Bone marrow (tissue), 2 donors: ENCODE data around the gene HNRNPC.

ENCODE experiments used
- DNase-seq, 2 donors: peaks; one replicate each; lab custom pipeline; 2025; lab: John Stamatoyannopoulos, UW

The HNRNPC gene

DNA sequence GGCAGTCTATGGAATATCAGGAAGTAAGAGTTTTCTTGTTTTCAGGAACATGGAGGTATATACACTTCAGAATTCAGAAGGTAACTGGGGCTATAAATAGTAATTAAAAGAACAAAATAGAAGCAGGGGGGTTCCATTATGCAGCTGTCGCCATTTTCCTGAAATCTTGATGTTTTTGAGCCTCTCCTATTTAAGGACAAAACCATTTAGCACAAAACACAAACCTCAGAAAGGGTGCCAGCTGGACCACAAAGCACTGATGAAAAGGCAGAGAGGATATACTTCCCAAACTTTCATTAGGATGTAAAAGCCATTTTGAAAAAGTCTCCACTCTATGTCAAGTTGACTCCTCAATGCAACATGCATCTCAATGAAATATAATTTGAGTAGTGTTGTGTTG, 59.2 kb downstream of the HNRNPC start:
- DNase-seq, result no peak

GRCh38 chr14:21209185-21209584, 60.1 kb downstream of the HNRNPC start:
- no peak for DNase-seq

- no peak for DNase-seq
These were observed 60.7 kb downstream of the HNRNPC start for GRCh38 chr14:21208554-21208953.

DNA sequence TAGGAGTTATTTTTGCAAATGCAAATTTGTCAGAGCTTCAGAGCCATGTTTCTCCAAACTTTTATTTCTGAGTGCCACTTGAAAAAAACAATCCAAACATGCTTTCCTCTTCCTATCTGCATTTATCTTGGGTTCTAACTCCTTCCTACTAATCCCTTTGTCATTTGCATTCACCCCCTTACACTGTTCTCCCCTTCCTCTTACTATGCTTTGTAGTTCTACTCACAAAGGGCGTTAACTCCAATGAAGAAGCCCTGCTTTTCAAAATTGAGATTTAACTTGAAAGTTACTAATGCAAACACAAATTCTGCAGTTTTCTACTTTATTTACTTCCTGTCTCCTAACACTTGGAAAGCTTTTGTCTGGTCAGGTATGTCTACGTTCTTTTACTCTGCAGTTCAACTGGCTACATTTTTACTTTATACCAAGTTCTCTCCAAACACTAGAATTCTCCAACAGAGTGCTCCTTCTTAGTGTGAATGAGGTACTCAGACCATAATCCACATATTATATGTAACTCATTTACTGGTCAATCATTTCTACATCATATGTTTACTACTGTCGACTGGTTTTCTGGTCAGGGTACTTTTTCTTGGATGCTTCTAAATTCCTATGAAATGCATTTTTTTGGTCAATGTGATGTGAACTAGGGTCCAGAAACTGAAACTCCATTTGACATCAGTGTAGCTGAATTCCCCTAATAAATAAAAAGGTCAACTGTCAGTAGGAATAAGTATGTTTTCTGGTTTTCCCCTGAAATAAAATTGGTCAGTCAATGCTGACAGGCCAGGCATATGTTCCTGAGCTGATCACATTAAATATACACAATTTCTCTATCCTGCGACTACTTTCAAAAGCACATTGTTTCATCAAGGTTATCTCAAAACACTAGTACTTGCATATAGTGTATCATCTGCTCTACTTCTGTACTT, 62.2 kb downstream of the HNRNPC start:
- DNase-seq, result no peak

DNA sequence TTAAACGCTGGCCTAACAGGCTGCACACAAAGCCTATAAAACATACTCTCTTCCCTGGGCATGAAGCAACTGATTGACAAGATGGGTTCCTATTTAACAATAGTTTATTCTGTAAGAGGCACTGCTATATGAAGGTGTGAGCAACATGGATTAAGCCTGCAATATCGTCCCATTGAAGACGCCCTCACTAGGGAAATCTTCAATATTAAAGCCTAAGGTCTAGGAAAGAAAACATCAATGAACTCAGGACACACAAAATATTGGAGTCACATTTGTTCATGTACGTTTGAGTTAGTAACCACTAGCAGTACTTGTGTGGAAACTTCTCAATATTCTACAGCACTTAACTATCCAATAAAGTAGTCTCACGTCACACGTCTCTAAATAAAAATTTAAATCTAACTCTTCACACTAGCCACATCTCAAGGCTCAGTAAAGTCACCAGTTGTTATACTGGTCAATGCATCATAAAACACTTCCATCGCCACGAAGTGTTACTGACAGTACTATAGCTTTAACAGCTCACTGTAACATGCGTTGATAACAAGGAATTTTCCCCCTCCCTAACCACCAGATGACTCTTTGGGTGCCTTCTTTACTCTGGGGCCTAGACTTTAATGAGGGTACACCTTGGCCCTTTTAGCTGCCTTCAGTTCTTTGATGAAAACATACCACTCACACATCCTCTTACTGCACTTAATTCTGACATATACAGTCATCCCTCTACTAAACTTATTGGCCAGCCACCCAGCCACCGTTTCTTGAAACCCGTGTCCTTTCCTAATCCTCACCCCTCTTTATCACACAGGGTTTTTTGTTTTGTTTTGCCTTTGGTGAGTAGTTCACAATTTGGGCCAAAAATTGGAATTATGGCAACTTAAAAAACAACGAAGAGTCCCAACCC, 63.3 kb downstream of the HNRNPC start:
- no peak for DNase-seq

- DNase-seq, result no peak
These were observed 64.1 kb downstream of the HNRNPC start for GRCh38 chr14:21205026-21205677.

- no peak for DNase-seq
These were observed 64.8 kb downstream of the HNRNPC start for GRCh38 chr14:21204167-21205025.

DNA sequence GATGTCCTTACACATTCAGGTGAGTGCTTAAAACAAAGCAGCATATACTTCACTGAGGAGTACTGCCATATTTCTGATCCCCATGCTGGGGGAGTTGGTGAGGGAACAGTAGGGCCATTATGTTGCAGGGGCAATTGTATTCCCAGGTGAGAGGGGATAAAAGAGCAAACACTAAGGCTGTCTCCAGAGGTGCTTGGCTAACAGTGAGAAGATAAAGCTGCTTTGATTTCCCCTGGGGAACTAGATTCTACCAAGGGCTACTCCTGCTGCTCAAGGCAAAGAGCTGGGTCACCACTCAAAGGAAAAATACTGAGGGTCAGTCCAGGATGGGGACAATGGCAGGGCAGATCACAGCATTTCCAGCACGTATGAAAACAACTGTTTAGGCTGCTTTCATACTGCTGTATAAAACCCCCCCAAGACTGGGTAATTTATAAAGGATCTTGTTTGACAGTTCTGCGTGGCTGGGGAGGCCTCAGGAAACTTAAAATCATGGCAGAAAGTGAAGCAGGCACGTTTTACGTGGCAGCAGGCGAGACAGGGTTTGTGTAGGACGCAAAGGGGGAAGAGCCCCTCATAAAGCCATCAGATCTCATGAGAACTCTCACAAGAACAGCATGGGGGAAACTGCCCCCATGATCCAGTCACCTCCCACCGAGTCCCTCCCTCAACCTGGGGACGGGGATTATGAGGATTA, 65.6 kb downstream of the HNRNPC start:
- DNase-seq, result no peak

- DNase-seq, result no peak
These were observed 66.5 kb downstream of the HNRNPC start for GRCh38 chr14:21202463-21203358.

DNA sequence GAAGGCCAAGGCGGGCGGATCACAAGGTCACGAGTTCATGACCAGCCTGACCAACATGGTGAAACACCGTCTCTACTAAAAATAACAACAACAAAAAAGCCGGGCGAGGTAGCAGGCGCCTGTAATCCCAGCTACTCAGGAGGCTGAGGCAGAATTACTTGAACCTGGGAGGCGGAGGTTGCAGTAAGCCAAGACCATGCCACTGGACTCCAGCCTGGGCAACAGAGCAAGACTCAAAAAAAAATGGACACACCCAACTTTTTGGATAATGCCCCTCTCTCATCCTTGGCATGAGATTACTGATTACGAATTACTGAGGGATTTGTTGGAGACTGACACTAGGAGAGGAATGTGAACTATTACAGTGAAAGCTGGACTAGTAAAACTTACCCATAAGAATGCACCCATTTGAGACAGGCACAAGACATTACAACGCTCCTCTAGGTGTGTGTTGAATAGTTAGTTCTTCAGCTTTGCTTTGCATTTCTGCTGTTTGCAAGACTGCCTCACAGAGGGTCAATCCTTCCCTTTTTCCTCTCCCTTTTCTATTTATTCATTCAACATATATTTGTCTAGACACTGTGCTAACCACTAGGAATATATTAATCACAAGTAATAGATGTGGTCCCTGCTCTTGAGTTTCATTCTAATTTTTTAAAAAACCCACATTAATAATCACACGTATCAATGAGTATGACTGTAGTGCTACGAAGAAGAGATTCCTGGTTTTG, 67.3 kb downstream of the HNRNPC start:
- no peak for DNase-seq

DNA sequence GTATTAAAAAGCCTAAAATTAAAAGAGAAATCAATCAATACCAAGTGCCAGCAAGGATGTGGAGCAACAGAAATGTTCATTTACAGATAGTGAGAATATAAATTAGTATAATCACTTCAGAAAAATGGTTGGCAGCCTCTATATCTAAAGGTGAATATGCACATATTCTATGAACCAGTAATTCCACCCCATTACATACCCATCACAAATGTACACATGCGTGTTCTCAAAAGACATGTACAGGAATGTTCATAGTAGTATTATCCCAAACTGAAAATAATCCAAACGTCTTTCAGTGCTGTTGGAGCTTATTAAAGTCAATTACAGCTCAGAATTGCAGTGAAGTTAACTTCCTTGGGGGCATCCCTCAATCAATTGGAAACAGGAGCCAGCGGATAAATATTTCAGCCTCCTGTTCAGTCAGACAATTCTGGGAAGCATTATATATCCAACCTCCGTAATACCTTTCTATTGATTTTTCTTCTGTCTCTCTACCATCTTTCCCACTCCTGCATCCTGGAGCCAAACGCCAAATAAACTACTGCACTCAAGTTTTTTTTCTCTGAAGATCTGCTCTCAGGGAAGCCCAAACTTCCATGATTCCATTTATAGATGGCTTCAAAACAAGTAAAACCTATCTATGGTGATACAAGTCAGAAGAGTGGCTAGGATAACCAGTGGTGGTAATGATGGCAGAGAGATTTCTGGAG, 68.3 kb downstream of the HNRNPC start:
- no peak for DNase-seq

GRCh38 chr14:21199611-21200560, 69.4 kb downstream of the HNRNPC start:
- no peak for DNase-seq

DNA sequence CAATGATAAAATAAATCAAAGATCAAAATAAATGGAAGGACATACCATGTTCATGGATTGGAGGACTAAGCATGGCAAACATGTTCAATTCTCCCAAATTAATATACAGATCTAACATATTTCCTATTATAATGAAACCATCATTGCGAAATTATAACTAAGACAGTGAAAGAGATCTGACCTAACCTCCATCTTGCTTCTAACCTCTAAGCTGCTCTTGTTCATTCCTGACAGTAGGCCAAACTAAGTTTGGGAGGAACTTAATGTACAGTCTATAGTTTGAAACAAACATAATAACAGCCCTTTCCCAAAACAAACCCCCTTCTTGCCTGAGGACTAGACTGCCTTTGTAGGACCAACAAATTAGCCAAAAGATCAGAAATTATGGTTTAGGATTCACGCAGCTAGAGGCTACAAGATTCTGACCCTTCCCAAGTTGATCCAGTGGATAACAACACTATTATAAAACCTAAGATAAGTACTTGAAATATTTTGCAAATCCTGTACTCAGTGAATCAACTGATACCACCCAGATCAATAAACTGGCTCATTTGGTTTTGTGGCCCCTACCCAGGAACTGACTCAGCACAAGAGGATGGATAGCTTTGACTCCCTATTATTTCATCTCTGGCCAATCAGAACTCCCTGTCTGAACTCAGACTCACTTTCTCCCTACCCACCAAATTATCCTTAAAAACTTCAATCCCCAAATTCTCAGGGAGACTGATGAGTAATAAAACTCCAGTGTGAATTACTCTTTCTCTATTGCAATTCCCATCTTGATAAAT, 71.6 kb downstream of the HNRNPC start:
- no peak for DNase-seq

DNA sequence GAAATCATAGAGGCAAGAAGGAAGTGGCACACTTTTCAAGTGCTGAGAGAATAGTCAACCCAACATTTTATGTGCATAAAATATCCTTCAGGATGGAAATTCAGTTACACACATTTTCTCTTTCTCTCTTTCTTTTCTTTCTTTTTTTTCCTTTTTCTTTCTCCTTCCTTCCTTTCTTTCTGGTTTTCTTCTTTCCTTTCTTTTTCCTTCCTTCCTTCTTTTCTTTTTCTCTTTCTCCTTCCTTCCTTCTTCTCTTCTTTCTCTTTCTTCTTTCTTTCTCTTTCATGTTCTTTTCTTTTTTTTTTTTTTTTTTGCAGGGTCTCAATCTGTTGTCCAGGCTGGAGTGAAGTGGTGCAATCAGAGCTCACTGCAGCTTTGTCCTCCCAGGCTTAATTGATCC, 74.6 kb downstream of the HNRNPC start:
- no peak for DNase-seq

- DNase-seq, result no peak
These were observed 76.2 kb downstream of the HNRNPC start for GRCh38 chr14:21192875-21193535.

DNA sequence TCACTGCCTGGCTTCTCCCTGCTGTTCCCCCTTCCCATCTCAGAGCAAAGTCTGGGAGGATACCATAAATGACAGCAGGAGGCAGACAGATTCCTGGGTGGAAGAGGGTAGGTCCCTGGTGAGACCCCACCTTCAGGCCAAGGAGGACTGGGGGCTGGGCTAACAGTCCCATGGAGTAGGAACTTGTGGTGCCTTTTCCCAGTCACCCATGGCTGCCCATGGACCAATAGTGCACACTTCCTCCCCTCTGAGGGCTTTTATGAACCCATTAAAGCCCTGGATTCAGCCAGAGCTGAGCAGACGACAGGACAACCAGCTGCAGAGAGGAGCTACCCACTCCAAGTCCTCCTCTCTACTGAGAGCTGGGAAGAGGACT, 76.8 kb downstream of the HNRNPC start:
- DNase-seq, result no peak
